WTC11 (cell line): ENCODE measurements around the gene AATK. TPM values are rescaled to one million over a fixed set of nuclear protein-coding genes. Genes with fewer than 3 reads are reported as not detected.
A peak's percentile ranks its signal among the peaks of the same experiment; 100 is the strongest.

ENCODE experiments used
- ATAC-seq: fragments of 200-7000 bp; cut with Tn5 transposase; 2 replicates; pipeline ENCODE4 v1.10.0; 2021; ENCODE audit warnings: mild to moderate bottlenecking, moderate library complexity
- CTCF ChIA-PET: fragments of 300-600 bp; sonication (Branson Sonifier 250); formaldehyde crosslinking; loops from one replicate; lab custom pipeline; 2021; ENCODE audit warnings: antibody characterized with exemption; lab: Charles Lee
- POLR2A ChIA-PET: fragments of 350-600 bp; sonication (Branson Sonifier 250); formaldehyde crosslinking; loops from one replicate; lab custom pipeline; 2021; ENCODE audit warnings: antibody characterized with exemption; lab: Charles Lee
- DNase-seq: peaks from one replicate; pipeline ENCODE4 v3.0.0; 2021; ENCODE audit warnings: low spot score
- H3K27ac Mint-ChIP-seq: 2 replicates; pipeline ENCODE4 v1.8.0; 2021; ENCODE audit warnings: mixed read lengths
- H3K27me3 Mint-ChIP-seq: 2 replicates; pipeline ENCODE4 v1.8.0; 2021; ENCODE audit warnings: low read depth, mild to moderate bottlenecking, moderate library complexity, mixed read lengths
- H3K36me3 Mint-ChIP-seq: 2 replicates; pipeline ENCODE4 v1.8.0; 2021; ENCODE audit warnings: mixed read lengths
- H3K4me1 Mint-ChIP-seq: 2 replicates; pipeline ENCODE4 v1.8.0; 2022; ENCODE audit warnings: mixed read lengths
- H3K4me3 Mint-ChIP-seq: 2 replicates; pipeline ENCODE4 v1.8.0; 2021; ENCODE audit warnings: mild to moderate bottlenecking, moderate library complexity, mixed read lengths
- H3K9me3 Mint-ChIP-seq: 2 replicates; pipeline ENCODE4 v1.8.0; 2021; ENCODE audit warnings: mixed read lengths
- AFF4 ChIP-seq: sonication (generic); formaldehyde crosslinking; IDR thresholded peaks from 2 replicates; pipeline ENCODE4 v1.8.1; 2023; ENCODE audit warnings: mild to moderate bottlenecking, missing genetic modification reagents, borderline replicate concordance
- AR ChIP-seq: fragments of 250-450 bp; sonication (Bioruptor Pico); IDR thresholded peaks from 2 replicates; pipeline ENCODE4 v1.9.0; 2021; ENCODE audit warnings: mild to moderate bottlenecking
- CREB1 ChIP-seq: sonication (generic); formaldehyde crosslinking; IDR thresholded peaks from 2 replicates; pipeline ENCODE4 v1.8.0; 2023; ENCODE audit warnings: mild to moderate bottlenecking, missing genetic modification reagents
- ESRRA ChIP-seq: sonication (generic); formaldehyde crosslinking; IDR thresholded peaks from 2 replicates; pipeline ENCODE4 v1.8.1; 2022; ENCODE audit warnings: mild to moderate bottlenecking, missing genetic modification reagents, borderline replicate concordance
- FOXK1 ChIP-seq: sonication (generic); formaldehyde crosslinking; IDR thresholded peaks from 2 replicates; pipeline ENCODE4 v1.8.0; 2022; ENCODE audit warnings: mild to moderate bottlenecking, moderate library complexity, missing genetic modification reagents
- GTF2I ChIP-seq: fragments of 250-450 bp; sonication (Bioruptor Pico); conservative IDR thresholded peaks from 2 replicates; pipeline ENCODE4 v1.4.0; 2021; ENCODE audit warnings: mild to moderate bottlenecking
- IRF1 ChIP-seq: sonication (generic); formaldehyde crosslinking; IDR thresholded peaks from 2 replicates; pipeline ENCODE4 v1.8.0; 2023; ENCODE audit warnings: missing genetic modification reagents
- NFATC4 ChIP-seq: fragments of 250-450 bp; sonication (Bioruptor Pico); IDR thresholded peaks from 2 replicates; pipeline ENCODE4 v1.9.0; 2021; ENCODE audit warnings: mild to moderate bottlenecking
- NR2C2 ChIP-seq: sonication (generic); formaldehyde crosslinking; IDR thresholded peaks from 2 replicates; pipeline ENCODE4 v1.8.0; 2022; ENCODE audit warnings: mild to moderate bottlenecking, missing genetic modification reagents
- PRDM15 ChIP-seq: sonication (generic); formaldehyde crosslinking; IDR thresholded peaks from 2 replicates; pipeline ENCODE4 v1.8.0; 2022; ENCODE audit warnings: missing genetic modification reagents
- ZNF317 ChIP-seq: sonication (generic); formaldehyde crosslinking; IDR thresholded peaks from 2 replicates; pipeline ENCODE4 v1.8.1; 2023; ENCODE audit warnings: low read depth, mild to moderate bottlenecking, moderate library complexity, missing genetic modification reagents, borderline replicate concordance
- ZNF416 ChIP-seq: fragments of 250-450 bp; sonication (Bioruptor Pico); IDR thresholded peaks from 2 replicates; pipeline ENCODE4 v1.9.0; 2021; ENCODE audit warnings: mild to moderate bottlenecking, inconsistent platforms
- ZNF671 ChIP-seq: fragments of 250-450 bp; sonication (Bioruptor Pico); IDR thresholded peaks from 2 replicates; pipeline ENCODE4 v1.8.0; 2021; ENCODE audit warnings: mild to moderate bottlenecking
- total RNA-seq: library from RNA; stranded (reverse); gene quantifications from 3 replicates; pipeline ENCODE4 v1.2.3, GENCODE V29; 2021
- TF ChIP-seq, protein P1 (sequence below): fragments of 250-450 bp; sonication (Bioruptor Pico); conservative IDR thresholded peaks from 2 replicates; pipeline ENCODE4 v1.9.0; 2021; ENCODE audit warnings: mild to moderate bottlenecking
- TF ChIP-seq, protein P2 (sequence below): fragments of 250-450 bp; sonication (Bioruptor Pico); IDR thresholded peaks from 2 replicates; pipeline ENCODE4 v1.9.0; 2021; ENCODE audit warnings: mild to moderate bottlenecking
- TF ChIP-seq, protein P3 (sequence below): sonication (generic); formaldehyde crosslinking; IDR thresholded peaks from 2 replicates; pipeline ENCODE4 v1.8.0; 2023; ENCODE audit warnings: missing genetic modification reagents, mild to moderate bottlenecking, borderline replicate concordance

AATK gene
- total RNA-seq, 1 experiment from 2014 or later = 2.9 TPM

DNA sequence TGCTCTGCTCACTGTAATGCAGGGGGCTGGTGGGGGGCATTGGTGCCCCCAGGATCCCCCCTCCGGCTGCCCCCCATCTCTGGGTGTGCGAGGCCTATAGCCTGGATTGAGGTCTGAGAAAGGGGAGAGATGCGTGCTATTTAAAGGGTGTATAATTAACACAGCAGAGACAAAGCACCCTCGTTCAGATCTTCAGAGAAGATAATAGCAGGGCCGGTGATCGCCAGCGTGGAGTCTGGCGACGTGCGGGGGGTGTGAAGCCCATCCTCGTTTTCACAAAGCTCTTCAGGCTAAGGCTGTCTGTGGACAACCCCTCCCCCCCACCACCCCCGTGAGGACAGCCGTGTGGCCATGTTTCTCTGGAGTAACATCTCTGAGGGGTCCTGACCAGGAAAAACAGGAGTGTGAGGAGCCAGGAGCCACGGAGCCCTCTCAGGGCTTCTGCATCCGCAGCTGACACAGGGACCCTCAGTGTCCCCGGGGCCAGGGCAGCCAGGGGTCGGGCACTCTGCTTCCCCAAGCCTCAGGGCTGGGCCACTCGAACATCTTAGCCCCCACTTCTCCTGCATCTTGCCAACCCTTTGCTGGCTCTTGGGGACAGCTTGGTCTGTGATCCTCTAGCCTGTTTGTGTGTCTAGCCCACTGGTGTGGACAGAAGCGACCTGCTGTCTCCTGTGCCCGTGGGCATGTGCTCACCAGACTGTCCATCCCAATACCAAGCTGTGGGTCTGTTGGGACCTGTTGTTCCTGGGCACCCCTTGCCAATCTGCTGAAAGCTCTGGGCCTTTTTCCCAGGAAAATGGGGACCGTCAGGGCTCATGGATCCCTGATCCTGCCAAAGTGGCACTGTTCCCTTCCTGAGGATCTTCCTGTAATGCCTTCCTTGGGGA lies 72.2 kb downstream of the AATK start (continued):
- no peak for TF ChIP-seq AR (CRISPR knock-in tag)
- no peak for TF ChIP-seq ZNF317 (CRISPR knock-in tag)
- TF ChIP-seq, protein P1, sequence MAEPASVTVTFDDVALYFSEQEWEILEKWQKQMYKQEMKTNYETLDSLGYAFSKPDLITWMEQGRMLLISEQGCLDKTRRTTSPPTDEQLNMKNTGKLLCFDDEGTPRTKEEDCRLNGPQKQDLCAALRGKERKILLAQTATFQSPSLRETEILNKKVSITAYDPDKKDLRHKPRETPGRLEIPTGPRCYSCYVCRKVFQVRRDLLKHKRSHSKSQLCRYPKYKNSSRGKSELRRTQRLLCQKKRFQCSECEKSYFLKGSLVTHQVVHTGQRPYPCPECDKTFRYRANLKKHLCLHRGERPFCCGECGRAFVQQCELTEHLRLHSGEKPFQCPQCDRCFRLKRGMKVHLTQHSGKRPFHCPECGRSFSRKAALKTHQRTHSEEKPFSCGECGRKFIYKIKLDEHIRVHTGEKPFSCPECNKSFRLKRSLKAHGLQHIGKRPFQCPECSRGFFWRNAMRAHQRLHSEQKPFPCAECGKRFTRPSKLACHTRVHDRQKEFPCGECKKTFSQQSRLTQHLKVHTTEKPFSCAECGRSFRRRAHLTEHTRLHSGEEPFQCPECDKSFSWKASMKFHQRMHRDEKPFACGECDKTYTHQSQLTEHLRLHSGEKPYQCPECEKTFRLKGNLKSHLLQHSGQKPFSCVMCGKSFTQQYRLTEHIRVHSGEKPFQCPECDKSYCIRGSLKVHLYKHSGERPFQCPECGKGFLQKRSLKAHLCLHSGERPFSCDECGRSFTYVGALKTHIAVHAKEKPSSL = no peak
- TF ChIP-seq IRF1 (CRISPR knock-in tag) = no peak
- TF ChIP-seq AFF4 (CRISPR knock-in tag) = no peak
- no peak for TF ChIP-seq CREB1 (CRISPR knock-in tag)

DNA sequence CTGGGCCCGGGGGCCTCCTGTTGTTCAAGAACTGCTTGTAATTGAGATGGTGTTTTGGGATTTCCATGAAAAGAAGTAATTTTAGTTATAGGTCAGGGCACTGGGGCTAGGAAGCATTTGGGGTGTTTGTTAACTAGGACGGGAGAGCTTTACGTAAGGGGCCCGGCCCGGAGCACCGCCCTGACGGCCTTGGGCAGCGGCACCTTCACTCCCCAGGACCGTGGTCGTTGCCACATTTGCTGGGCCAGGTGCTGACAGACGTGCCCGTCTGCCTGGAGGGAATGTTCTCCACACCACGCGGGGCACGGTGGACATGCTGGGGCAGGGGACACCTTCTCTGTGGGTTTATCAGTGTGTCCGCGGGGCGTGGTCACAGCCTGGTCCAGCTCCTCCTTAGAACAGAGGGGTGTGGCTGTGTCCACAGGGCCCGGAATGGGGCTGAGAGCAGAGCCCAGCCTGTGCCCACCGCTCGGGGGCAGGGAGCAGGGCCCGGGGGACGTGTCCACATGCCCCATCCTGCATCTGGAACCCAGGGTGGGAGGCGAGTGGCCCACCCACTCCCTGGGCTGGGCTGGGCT lies 73.4 kb downstream of the AATK start:
- Mint-ChIP-seq H3K9me3 (no peaks in the 10 kb centered on the region), H3K27me3 (no peaks in the 10 kb centered on the region), H3K36me3 (no peaks in the 10 kb centered on the region), H3K4me3 (no peak overlapping the region), H3K4me1 (peaks cover 22% of the 10 kb centered on the region), H3K27ac (peak overlapping the region; percentile 68)
- POLR2A ChIA-PET = no interaction called here
- DNase-seq (no peak), ATAC-seq (no peak)
- CTCF ChIA-PET = interaction anchor here (2.7 kb wide), 1 partner anchor 9 kb away, joined by 16 read pairs; no protein-coding TSS in a partner anchor
- TF ChIP-seq GTF2I (CRISPR knock-in tag) (no peak), ESRRA (CRISPR knock-in tag) (no peak), NFATC4 (CRISPR knock-in tag) (no peak), PRDM15 (no peak), ZNF416 (no peak), NR2C2 (CRISPR knock-in tag) (no peak), FOXK1 (CRISPR knock-in tag) (no peak), ZNF671 (CRISPR knock-in tag) (no peak)
- TF ChIP-seq, protein P2, sequence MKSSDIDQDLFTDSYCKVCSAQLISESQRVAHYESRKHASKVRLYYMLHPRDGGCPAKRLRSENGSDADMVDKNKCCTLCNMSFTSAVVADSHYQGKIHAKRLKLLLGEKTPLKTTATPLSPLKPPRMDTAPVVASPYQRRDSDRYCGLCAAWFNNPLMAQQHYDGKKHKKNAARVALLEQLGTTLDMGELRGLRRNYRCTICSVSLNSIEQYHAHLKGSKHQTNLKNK (CRISPR knock-in tag) = no peak
- TF ChIP-seq, protein P3, sequence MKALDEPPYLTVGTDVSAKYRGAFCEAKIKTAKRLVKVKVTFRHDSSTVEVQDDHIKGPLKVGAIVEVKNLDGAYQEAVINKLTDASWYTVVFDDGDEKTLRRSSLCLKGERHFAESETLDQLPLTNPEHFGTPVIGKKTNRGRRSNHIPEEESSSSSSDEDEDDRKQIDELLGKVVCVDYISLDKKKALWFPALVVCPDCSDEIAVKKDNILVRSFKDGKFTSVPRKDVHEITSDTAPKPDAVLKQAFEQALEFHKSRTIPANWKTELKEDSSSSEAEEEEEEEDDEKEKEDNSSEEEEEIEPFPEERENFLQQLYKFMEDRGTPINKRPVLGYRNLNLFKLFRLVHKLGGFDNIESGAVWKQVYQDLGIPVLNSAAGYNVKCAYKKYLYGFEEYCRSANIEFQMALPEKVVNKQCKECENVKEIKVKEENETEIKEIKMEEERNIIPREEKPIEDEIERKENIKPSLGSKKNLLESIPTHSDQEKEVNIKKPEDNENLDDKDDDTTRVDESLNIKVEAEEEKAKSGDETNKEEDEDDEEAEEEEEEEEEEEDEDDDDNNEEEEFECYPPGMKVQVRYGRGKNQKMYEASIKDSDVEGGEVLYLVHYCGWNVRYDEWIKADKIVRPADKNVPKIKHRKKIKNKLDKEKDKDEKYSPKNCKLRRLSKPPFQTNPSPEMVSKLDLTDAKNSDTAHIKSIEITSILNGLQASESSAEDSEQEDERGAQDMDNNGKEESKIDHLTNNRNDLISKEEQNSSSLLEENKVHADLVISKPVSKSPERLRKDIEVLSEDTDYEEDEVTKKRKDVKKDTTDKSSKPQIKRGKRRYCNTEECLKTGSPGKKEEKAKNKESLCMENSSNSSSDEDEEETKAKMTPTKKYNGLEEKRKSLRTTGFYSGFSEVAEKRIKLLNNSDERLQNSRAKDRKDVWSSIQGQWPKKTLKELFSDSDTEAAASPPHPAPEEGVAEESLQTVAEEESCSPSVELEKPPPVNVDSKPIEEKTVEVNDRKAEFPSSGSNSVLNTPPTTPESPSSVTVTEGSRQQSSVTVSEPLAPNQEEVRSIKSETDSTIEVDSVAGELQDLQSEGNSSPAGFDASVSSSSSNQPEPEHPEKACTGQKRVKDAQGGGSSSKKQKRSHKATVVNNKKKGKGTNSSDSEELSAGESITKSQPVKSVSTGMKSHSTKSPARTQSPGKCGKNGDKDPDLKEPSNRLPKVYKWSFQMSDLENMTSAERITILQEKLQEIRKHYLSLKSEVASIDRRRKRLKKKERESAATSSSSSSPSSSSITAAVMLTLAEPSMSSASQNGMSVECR (CRISPR knock-in tag) = no peak
